Thyroid gland (tissue), 4 donors: ENCODE data around the gene FOXP3.

ENCODE experiments used
- POLR2A ChIP-seq, 2 donors: fragments of 450-650 bp; IDR thresholded peaks; one replicate each; pipeline ENCODE4 v1.6.1; 2017; ENCODE audit warnings: antibody characterized with exemption in 2 of 2, mild to moderate bottlenecking in 2 of 2, moderate library complexity in 1 of 2
- TF ChIP-seq, protein P1 (sequence below), 6 experiments: fragments of 200-600 bp in 3 of 6; fragments of 450-650 bp in 3 of 6; sonication (generic) in 3 of 6; IDR thresholded peaks; one replicate each; pipeline ENCODE4 v1.5.1; 2016 to 2019; ENCODE audit warnings: antibody characterized with exemption in 6 of 6, mild to moderate bottlenecking in 2 of 6, inconsistent platforms in 1 of 6, moderate library complexity in 1 of 6

DNA sequence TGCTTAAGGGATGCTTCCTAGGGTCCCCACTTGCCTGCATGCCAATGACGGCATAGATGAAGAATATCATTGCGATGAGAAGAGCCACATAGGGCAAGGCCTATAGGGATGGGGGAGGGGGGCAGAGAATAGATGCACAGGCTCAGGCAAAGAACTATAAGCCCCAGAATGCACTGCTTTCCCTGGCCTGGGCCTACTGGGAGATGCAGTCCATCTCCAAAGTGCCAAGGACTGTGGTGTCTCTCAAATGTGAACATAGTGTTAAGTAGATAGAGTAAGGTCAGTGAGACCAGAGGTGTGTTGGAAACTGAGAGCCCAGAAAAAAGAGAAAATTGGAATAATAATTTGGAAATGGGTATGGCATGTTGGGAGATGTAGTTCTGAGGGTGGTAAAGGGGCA, 52.3 kb downstream of the FOXP3 start:
- TF ChIP-seq, protein P1, sequence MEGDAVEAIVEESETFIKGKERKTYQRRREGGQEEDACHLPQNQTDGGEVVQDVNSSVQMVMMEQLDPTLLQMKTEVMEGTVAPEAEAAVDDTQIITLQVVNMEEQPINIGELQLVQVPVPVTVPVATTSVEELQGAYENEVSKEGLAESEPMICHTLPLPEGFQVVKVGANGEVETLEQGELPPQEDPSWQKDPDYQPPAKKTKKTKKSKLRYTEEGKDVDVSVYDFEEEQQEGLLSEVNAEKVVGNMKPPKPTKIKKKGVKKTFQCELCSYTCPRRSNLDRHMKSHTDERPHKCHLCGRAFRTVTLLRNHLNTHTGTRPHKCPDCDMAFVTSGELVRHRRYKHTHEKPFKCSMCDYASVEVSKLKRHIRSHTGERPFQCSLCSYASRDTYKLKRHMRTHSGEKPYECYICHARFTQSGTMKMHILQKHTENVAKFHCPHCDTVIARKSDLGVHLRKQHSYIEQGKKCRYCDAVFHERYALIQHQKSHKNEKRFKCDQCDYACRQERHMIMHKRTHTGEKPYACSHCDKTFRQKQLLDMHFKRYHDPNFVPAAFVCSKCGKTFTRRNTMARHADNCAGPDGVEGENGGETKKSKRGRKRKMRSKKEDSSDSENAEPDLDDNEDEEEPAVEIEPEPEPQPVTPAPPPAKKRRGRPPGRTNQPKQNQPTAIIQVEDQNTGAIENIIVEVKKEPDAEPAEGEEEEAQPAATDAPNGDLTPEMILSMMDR (IDR thresholded peaks at IDR 0.05), result no peak
- no peak for TF ChIP-seq POLR2A (IDR thresholded peaks at IDR 0.05)
